HEK293T (cell line): ENCODE data around the gene PARD6A.

ENCODE experiments used
- CTCF ChIA-PET: fragments of 350-600 bp; formaldehyde crosslinking; extraction: SDS; loops from one replicate; lab custom pipeline; 2021; ENCODE audit warnings: antibody characterized with exemption, inconsistent platforms; lab: Yijun Ruan, JAX
- POLR2A ChIA-PET: fragments of 350-600 bp; formaldehyde crosslinking; extraction: SDS; loops from one replicate; lab custom pipeline; 2020; ENCODE audit warnings: antibody characterized with exemption, inconsistent platforms; lab: Yijun Ruan, JAX
- DNase-seq: peaks from one replicate; pipeline ENCODE4 v3.0.0; 2012; ENCODE audit warnings: mixed read lengths; ENCODE audit errors: extremely low spot score
- ARNT ChIP-seq: fragments of 450-650 bp; IDR thresholded peaks from 2 replicates; pipeline ENCODE4 v1.6.1; 2017; ENCODE audit warnings: mild to moderate bottlenecking
- BHLHE40 ChIP-seq: fragments of 450-650 bp; IDR thresholded peaks from 2 replicates; pipeline ENCODE4 v1.6.1; 2016; ENCODE audit warnings: mild to moderate bottlenecking, moderate library complexity, borderline replicate concordance
- CTBP1 ChIP-seq: fragments of 450-650 bp; IDR thresholded peaks from 2 replicates; pipeline ENCODE4 v1.6.1; 2016; ENCODE audit warnings: borderline replicate concordance
- ELF4 ChIP-seq: fragments of 450-650 bp; IDR thresholded peaks from 2 replicates; pipeline ENCODE4 v1.6.1; 2017; ENCODE audit warnings: antibody characterized with exemption
- FOXA1 ChIP-seq: fragments of 450-650 bp; IDR thresholded peaks from 2 replicates; pipeline ENCODE4 v1.6.1; 2016; ENCODE audit warnings: mild to moderate bottlenecking
- FOXK2 ChIP-seq: fragments of 450-650 bp; IDR thresholded peaks from 2 replicates; pipeline ENCODE4 v1.6.1; 2016; ENCODE audit warnings: mild to moderate bottlenecking
- FOXM1 ChIP-seq: fragments of 450-650 bp; IDR thresholded peaks from 2 replicates; pipeline ENCODE4 v1.6.1; 2017; ENCODE audit warnings: mild to moderate bottlenecking, borderline replicate concordance
- HDGF ChIP-seq: fragments of 450-650 bp; IDR thresholded peaks from 2 replicates; pipeline ENCODE4 v1.6.1; 2017; ENCODE audit warnings: antibody characterized with exemption, borderline replicate concordance
- L3MBTL2 ChIP-seq: fragments of 450-650 bp; conservative IDR thresholded peaks from 2 replicates; pipeline ENCODE4 v1.6.1; 2016; ENCODE audit warnings: mild to moderate bottlenecking
- LEF1 ChIP-seq: fragments of 450-650 bp; IDR thresholded peaks from 2 replicates; pipeline ENCODE4 v1.6.1; 2017; ENCODE audit warnings: mild to moderate bottlenecking, borderline replicate concordance
- NFRKB ChIP-seq: fragments of 450-650 bp; IDR thresholded peaks from 2 replicates; pipeline ENCODE4 v1.6.1; 2016; ENCODE audit warnings: mild to moderate bottlenecking, moderate library complexity
- PKNOX1 ChIP-seq: fragments of 450-650 bp; IDR thresholded peaks from 2 replicates; pipeline ENCODE4 v1.6.1; 2016
- SP1 ChIP-seq: fragments of 450-650 bp; IDR thresholded peaks from 2 replicates; pipeline ENCODE4 v1.6.1; 2017
- SUZ12 ChIP-seq: fragments of 450-650 bp; IDR thresholded peaks from 2 replicates; pipeline ENCODE4 v1.6.1; 2016; ENCODE audit warnings: mild to moderate bottlenecking
- TARDBP ChIP-seq: fragments of 450-650 bp; IDR thresholded peaks from 2 replicates; pipeline ENCODE4 v1.6.1; 2016
- ZNF384 ChIP-seq: fragments of 450-650 bp; IDR thresholded peaks from 2 replicates; pipeline ENCODE4 v1.6.1; 2016

The PARD6A gene

GRCh38 chr16:67648088-67648763, 12.5 kb upstream of the PARD6A start:
- TF ChIP-seq FOXM1 (no peak), CTBP1 (no peak), ELF4 (no peak), PKNOX1 (no peak), SUZ12 (no peak), ARNT (no peak), NFRKB (no peak), FOXA1 (no peak), FOXK2 (no peak), BHLHE40 (no peak), L3MBTL2 (no peak)
- CTCF ChIA-PET, result no interaction called here

GRCh38 chr16:67648764-67649407, 11.9 kb upstream of the PARD6A start:
- POLR2A ChIA-PET, result no interaction called here

More at GRCh38 chr16:67648088-67648763, 12.5 kb upstream of the PARD6A start:
- no peak for DNase-seq
- POLR2A ChIA-PET, result interaction anchor here (0.9 kb wide), 1 partner anchor 12 kb away, joined by 6 read pairs; the partner anchor contains the start of gene ACD

GRCh38 chr16:67649494-67649931, 11.2 kb upstream of the PARD6A start:
- ChIA-PET POLR2A (no interaction called here), CTCF (interaction anchor here (1.0 kb wide), 1 partner anchor 128 kb away, joined by 4 read pairs; no protein-coding TSS in a partner anchor)
- no peak for TF ChIP-seq FOXM1
- no peak for TF ChIP-seq ARNT
- TF ChIP-seq CTBP1, result no peak
- no peak for TF ChIP-seq HDGF
- no peak for TF ChIP-seq BHLHE40
- TF ChIP-seq NFRKB, result no peak
- TF ChIP-seq PKNOX1, result no peak
- no peak for TF ChIP-seq ZNF384
- TF ChIP-seq FOXA1, result no peak
- TF ChIP-seq L3MBTL2, result no peak
- TF ChIP-seq LEF1, result no peak
- TF ChIP-seq FOXK2, result no peak
- TF ChIP-seq SP1, result no peak
- no peak for TF ChIP-seq ELF4
- TF ChIP-seq SUZ12, result no peak
- TF ChIP-seq TARDBP, result no peak
- DNase-seq, result no peak

More at GRCh38 chr16:67648764-67649407, 11.9 kb upstream of the PARD6A start:
- TF ChIP-seq SUZ12 (no peak), HDGF (no peak), ARNT (no peak), L3MBTL2 (no peak), NFRKB (no peak), FOXK2 (no peak), FOXA1 (no peak), BHLHE40 (no peak), SP1 (no peak), ZNF384 (no peak), FOXM1 (no peak), LEF1 (no peak)
- CTCF ChIA-PET, result interaction anchor here (1.0 kb wide), 1 partner anchor 127 kb away, joined by 4 read pairs; no protein-coding TSS in a partner anchor
- DNase-seq, result no peak

GRCh38 chr16:67650023-67650422, 10.7 kb upstream of the PARD6A start:
- CTCF ChIA-PET, result interaction anchor here (1.4 to 1.7 kb wide), 2 partner anchors 13 to 129 kb away, joined by 6 read pairs; no protein-coding TSS in a partner anchor
- no peak for DNase-seq
- TF ChIP-seq BHLHE40 (no peak), SP1 (no peak), FOXA1 (no peak), FOXK2 (no peak), PKNOX1 (no peak), FOXM1 (no peak), SUZ12 (no peak), LEF1 (no peak), ARNT (no peak), L3MBTL2 (no peak), ZNF384 (no peak), NFRKB (no peak), ELF4 (no peak), CTBP1 (no peak), HDGF (no peak), TARDBP (no peak)
- POLR2A ChIA-PET, result no interaction called here

GRCh38 chr16:67651039-67651438, 9.7 kb upstream of the PARD6A start:
- POLR2A ChIA-PET, result interaction anchor here (1.8 kb wide), 1 partner anchor 9 kb away, joined by 10 read pairs; the partner anchor contains the start of gene ACD
- DNase-seq, result no peak
- TF ChIP-seq CTBP1, result no peak
- TF ChIP-seq L3MBTL2, result no peak
- no peak for TF ChIP-seq ARNT
- no peak for TF ChIP-seq PKNOX1
- TF ChIP-seq HDGF, result no peak
- no peak for TF ChIP-seq ELF4
- TF ChIP-seq SP1, result no peak
- TF ChIP-seq NFRKB, result no peak
- no peak for TF ChIP-seq FOXK2
- TF ChIP-seq TARDBP, result no peak
- TF ChIP-seq FOXM1, result no peak
- no peak for TF ChIP-seq FOXA1
- no peak for TF ChIP-seq LEF1
- no peak for TF ChIP-seq SUZ12
- no peak for TF ChIP-seq BHLHE40
- no peak for TF ChIP-seq ZNF384
- CTCF ChIA-PET, result interaction anchor here (0.6 to 1.7 kb wide), 4 partner anchors 9 to 137 kb away, joined by 3 to 7 read pairs (median 6); no protein-coding TSS in a partner anchor
